ENCODE data around the gene SWSAP1. TPM values are rescaled to one million over a fixed set of nuclear protein-coding genes. Genes with fewer than 3 reads are reported as not detected.

Gene SWSAP1
- total RNA-seq, 2 donors from 2014 or later = 2.2 to 2.8 TPM

DNA sequence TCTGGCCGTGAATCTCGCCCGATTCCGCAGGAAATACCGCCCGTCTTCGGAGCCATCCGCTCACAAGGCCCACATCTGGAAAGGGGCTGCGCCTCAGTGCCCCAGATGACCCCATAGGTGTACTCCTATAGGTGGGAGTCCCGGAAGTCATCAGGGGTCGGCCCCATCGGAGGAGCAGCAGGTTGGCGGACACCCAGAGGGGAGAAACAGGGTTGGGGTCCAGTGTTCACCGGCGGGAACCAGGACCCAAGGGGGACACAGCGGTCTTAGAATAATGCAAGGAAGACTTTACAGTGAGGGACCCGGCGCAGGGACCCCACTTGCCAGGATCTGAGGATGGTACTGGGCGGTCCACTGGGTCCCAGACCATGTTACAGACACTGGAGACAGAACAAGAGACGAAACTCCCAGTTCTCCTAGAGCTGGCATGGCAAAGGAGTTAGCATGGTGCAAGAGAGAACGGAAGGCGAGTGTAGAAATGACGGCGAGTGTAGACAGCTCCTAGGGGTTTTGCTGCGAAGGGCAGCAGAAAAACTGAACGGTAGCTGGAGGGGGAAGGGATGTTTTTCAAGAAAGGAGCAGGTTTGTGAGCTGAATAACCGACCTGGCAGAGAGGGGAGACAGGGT is 48.8 kb downstream of the SWSAP1 start:
- H3K4me1 ChIP-seq (ENCODE audit: control insufficient read depth, insufficient read depth, low read length) = peaks cover 3% of the 10 kb centered on the region
- no peak overlapping the region for H3K9ac ChIP-seq (ENCODE audit: extremely low read depth, low read length, poor library complexity, severe bottlenecking)
- Mint-ChIP-seq H3K4me3 (no peak overlapping the region), H3K4me1 (peaks cover 7% of the 10 kb centered on the region), H3K27ac (no peak overlapping the region), H3K9me3 (no peaks in the 10 kb centered on the region), H3K27me3 (ENCODE audit: insufficient read depth) (peaks cover 50% of the 10 kb centered on the region), H3K36me3 (ENCODE audit: low read depth) (no peaks in the 10 kb centered on the region)
- TF ChIP-seq, protein P1, sequence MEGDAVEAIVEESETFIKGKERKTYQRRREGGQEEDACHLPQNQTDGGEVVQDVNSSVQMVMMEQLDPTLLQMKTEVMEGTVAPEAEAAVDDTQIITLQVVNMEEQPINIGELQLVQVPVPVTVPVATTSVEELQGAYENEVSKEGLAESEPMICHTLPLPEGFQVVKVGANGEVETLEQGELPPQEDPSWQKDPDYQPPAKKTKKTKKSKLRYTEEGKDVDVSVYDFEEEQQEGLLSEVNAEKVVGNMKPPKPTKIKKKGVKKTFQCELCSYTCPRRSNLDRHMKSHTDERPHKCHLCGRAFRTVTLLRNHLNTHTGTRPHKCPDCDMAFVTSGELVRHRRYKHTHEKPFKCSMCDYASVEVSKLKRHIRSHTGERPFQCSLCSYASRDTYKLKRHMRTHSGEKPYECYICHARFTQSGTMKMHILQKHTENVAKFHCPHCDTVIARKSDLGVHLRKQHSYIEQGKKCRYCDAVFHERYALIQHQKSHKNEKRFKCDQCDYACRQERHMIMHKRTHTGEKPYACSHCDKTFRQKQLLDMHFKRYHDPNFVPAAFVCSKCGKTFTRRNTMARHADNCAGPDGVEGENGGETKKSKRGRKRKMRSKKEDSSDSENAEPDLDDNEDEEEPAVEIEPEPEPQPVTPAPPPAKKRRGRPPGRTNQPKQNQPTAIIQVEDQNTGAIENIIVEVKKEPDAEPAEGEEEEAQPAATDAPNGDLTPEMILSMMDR (conservative IDR thresholded peaks at IDR 0.05) = no peak
- no peak overlapping the region for H3K4me3 ChIP-seq (ENCODE audit: low read length)
- 85 to 89% methylated on average over 21 to 27 of the region's 27 CpGs for WGBS, 2 experiments (ENCODE audit: insufficient coverage in 1 of 2, insufficient read length in 1 of 2)
- DNase-seq = no peak
- H3K9me3 ChIP-seq (ENCODE audit: control insufficient read depth, low read length) = no peaks in the 10 kb centered on the region
- no peaks in the 10 kb centered on the region for H3K36me3 ChIP-seq (ENCODE audit: control insufficient read depth, insufficient read depth, low read length)
- no peak overlapping the region for H3K27ac ChIP-seq (ENCODE audit: low read depth, low read length)
- H3K27me3 ChIP-seq (ENCODE audit: control insufficient read depth, insufficient read depth, low read length, poor library complexity, severe bottlenecking) = peaks cover 57% of the 10 kb centered on the region

GRCh38 chr19:11423791-11424181 is 49.3 kb downstream of the SWSAP1 start:
- Mint-ChIP-seq H3K27me3 (ENCODE audit: insufficient read depth) (peaks cover 50% of the 10 kb centered on the region), H3K4me3 (no peak overlapping the region), H3K36me3 (ENCODE audit: low read depth) (no peaks in the 10 kb centered on the region), H3K9me3 (no peaks in the 10 kb centered on the region), H3K4me1 (peaks cover 7% of the 10 kb centered on the region), H3K27ac (no peak overlapping the region)
- H3K27me3 ChIP-seq (ENCODE audit: control insufficient read depth, insufficient read depth, low read length, poor library complexity, severe bottlenecking) = peaks cover 53% of the 10 kb centered on the region
- H3K9ac ChIP-seq (ENCODE audit: extremely low read depth, low read length, poor library complexity, severe bottlenecking) = no peak overlapping the region
- no peak for DNase-seq
- no peaks in the 10 kb centered on the region for H3K36me3 ChIP-seq (ENCODE audit: control insufficient read depth, insufficient read depth, low read length)
- TF ChIP-seq, protein P1 (conservative IDR thresholded peaks at IDR 0.05) = no peak
- H3K27ac ChIP-seq (ENCODE audit: low read depth, low read length) = no peak overlapping the region
- no peaks in the 10 kb centered on the region for H3K9me3 ChIP-seq (ENCODE audit: control insufficient read depth, low read length)
- peaks cover 3% of the 10 kb centered on the region for H3K4me1 ChIP-seq (ENCODE audit: control insufficient read depth, insufficient read depth, low read length)
- WGBS, 2 experiments (ENCODE audit: insufficient coverage in 1 of 2, insufficient read length in 1 of 2) = 81 to 86% methylated on average over 14 to 22 of the region's 22 CpGs
- no peak overlapping the region for H3K4me3 ChIP-seq (ENCODE audit: low read length)

Other genes with a start within 250 kb of the SWSAP1 start
- 10 to 100 TPM; 35.4 to 50.0 TPM for gene SPC24, start 218.9 kb upstream of the SWSAP1 start, total RNA-seq
- 10 to 100 TPM; 74.2 to 87.7 TPM for gene KANK2, start 177.1 kb upstream of the SWSAP1 start, total RNA-seq
- gene ANGPTL8, start 135.0 kb upstream of the SWSAP1 start, total RNA-seq = not detected
- gene DOCK6, start 112.1 kb upstream of the SWSAP1 start, total RNA-seq = 100 to 1,000 TPM in 1 of 2 donors, 10 to 100 TPM in 1; 93.8 to 111 TPM
- not detected for gene TSPAN16, start 78.5 kb upstream of the SWSAP1 start, total RNA-seq
- 10 to 100 TPM; 37.2 to 43.2 TPM for gene RAB3D, start 35.0 kb upstream of the SWSAP1 start, total RNA-seq
- gene TMEM205, start 28.4 kb upstream of the SWSAP1 start, total RNA-seq = 10 to 100 TPM; 58.2 to 58.9 TPM
- gene CCDC159, start 28.1 kb upstream of the SWSAP1 start, total RNA-seq = 10 to 100 TPM; 12.2 to 15.2 TPM
- gene PLPPR2, start 19.2 kb upstream of the SWSAP1 start, total RNA-seq = 1 to 10 TPM; 3.1 to 6.8 TPM
- gene EPOR, start 9.6 kb downstream of the SWSAP1 start, total RNA-seq = 10 to 100 TPM; 27.0 to 39.5 TPM
- gene RGL3, start 44.6 kb downstream of the SWSAP1 start, total RNA-seq = 100 to 1,000 TPM; 125 to 131 TPM
- gene ODAD3, start 60.5 kb downstream of the SWSAP1 start, total RNA-seq = 1 to 10 TPM in 1 of 2 donors, under 1 TPM in 1; 0.88 to 2.4 TPM
- gene PRKCSH, start 61.0 kb downstream of the SWSAP1 start, total RNA-seq = 100 to 1,000 TPM; 454 to 459 TPM
- under 1 TPM in 1 of 2 donors, not detected in 1; 0.55 TPM for gene ELAVL3, start 106.4 kb downstream of the SWSAP1 start, total RNA-seq
- 10 to 100 TPM; 12.3 to 12.6 TPM for gene ZNF653, start 131.2 kb downstream of the SWSAP1 start, total RNA-seq
- gene ECSIT, start 154.5 kb downstream of the SWSAP1 start, total RNA-seq = 10 to 100 TPM; 24.7 to 26.2 TPM
- gene CNN1, start 164.2 kb downstream of the SWSAP1 start, total RNA-seq = 10 to 100 TPM; 12.8 to 16.2 TPM
- 10 to 100 TPM; 62.6 to 68.7 TPM for gene ELOF1, start 184.6 kb downstream of the SWSAP1 start, total RNA-seq
- 1 to 10 TPM; 2.1 to 3.8 TPM for gene ACP5, start 203.0 kb downstream of the SWSAP1 start, total RNA-seq
- 10 to 100 TPM; 22.0 to 30.5 TPM for gene ZNF627, start 222.8 kb downstream of the SWSAP1 start, total RNA-seq